Left colon (tissue), 2 donors: ENCODE measurements around the gene SIL1. TPM values are rescaled to one million over a fixed set of nuclear protein-coding genes. Genes with fewer than 3 reads are reported as not detected.
"Not testable (repeated sequence)": the region's sequence is repeated elsewhere in the genome, so short reads cannot be mapped to it uniquely, and the experiment has no call there.

Source experiments
- ATAC-seq: fragments of 200-7000 bp; cut with Tn5 transposase; one replicate; pipeline ENCODE4 v1.9.1; 2020; ENCODE audit warnings: mild to moderate bottlenecking, moderate library complexity
- DNase-seq, 2 donors: peaks; one replicate each; pipeline ENCODE4 v3.0.0-alpha.2; 2020
- intact Hi-C, 2 donors: fragments of 100-400 bp; cut with DNase I in 1 of 2; cut with micrococcal nuclease in 1 of 2; formaldehyde crosslinking; loops; one replicate each; pipeline versions ENCODE4 v1.11.2 to v1.14.0; 2022; cut with DNase I, micrococcal nuclease
- long read RNA-seq: library from polyadenylated mRNA; unstranded; transcript quantifications from one replicate; pipeline ENCODE4 v2.0.0, GENCODE V29; 2021
- total RNA-seq, 2 donors: library from RNA; stranded (reverse); fragmentation: NEBNext Ultra II Directional; extraction: Animal tissue kit (Norgen Biotek cat#: 25700); gene quantifications; one replicate each; pipeline ENCODE4 v1.2.1, GENCODE V29; 2021
- donor health status: DM: no; HTN: no; CAD: no.
- donor health status: DM: yes; HTN: yes; CAD: no.

Gene SIL1
- total RNA-seq = 10 to 100 TPM; 29.9 to 33.0 TPM
- long read RNA-seq, transcript SIL1-202 (10 exons, 1,923 nt) = major isoform, 77 of 104 reads
- long read RNA-seq, partial matches to known transcripts = 9 of 104 reads
- long read RNA-seq, other reads (novel, unspliced or antisense) = 17 of 104 reads

DNA sequence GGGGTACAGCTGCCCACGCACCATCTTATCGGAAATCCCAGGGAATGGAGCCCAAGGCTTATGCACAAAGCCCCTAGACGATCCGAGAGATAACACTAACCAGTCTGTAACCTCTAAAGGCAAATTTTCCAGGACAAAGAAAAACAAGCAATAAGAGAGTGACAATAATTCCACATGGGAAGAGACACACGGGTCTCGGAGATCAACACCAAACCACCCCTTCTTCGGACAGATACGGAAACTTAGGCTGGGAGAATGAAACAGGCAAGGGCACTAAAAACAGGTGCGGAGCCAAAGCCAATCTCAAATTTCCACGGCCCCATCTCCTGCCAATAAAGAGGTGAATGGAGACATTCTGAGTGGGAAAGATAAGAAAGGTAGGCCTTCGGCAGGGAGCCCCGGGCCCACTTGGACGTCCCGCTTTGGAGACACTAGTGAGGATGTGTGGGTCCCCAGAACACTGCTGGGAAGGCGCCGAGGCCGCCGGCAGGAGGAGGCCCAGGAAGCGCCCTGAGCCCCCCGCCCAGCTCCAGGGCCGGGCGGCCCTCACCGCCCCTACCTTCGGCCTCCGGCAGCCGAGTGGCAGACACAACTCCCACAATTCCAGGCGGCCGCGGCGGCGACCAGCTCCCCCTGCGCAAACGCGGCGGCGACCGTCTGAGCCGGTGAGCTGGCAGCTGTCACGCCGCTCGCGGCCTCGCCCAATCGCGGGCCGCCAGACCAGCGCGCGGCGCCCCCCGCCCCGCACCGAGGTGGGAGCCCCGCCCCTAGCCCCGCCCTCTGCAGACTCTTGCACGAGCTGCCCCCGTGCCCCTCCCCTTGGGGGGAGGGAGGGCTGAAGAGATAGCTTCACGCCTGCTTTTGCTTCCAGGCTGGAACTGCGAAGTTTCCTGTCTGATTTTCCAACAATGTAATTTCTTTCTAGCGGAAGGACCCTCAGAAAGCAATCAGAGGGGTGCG, at the start of gene SIL1:
Gene SIL1 (minus strand): TSS at position 659 of the 960 bp plus-strand sequence. CDS start 70,525 bp downstream, outside the sequence.
- intact Hi-C loops = no loop called here
- DNase-seq = peak; percentile 96 to 99
- peak; percentile 98 for ATAC-seq

DNA sequence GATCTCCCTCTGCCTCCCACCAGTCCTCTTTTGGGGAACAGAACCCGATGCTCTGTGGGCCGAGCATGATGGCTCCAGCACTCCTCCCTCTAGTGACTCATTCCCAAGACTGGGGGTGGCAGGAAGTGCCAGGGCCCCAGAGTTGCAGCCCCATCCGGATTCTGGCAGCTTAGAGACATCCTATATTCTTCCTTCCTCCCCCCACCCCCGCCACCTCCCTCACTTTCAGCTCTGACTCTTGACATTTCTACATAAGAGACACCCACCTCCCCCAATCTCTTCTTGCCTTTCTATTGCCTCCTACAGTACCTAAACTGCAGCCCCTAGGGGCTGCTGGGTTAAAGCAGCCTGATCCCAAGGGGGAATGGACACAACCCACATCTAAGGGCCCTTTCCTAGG, 48.2 kb upstream of the SIL1 start:
- ATAC-seq (no peak), DNase-seq (no peak)
- intact Hi-C loops = no loop called here

DNA sequence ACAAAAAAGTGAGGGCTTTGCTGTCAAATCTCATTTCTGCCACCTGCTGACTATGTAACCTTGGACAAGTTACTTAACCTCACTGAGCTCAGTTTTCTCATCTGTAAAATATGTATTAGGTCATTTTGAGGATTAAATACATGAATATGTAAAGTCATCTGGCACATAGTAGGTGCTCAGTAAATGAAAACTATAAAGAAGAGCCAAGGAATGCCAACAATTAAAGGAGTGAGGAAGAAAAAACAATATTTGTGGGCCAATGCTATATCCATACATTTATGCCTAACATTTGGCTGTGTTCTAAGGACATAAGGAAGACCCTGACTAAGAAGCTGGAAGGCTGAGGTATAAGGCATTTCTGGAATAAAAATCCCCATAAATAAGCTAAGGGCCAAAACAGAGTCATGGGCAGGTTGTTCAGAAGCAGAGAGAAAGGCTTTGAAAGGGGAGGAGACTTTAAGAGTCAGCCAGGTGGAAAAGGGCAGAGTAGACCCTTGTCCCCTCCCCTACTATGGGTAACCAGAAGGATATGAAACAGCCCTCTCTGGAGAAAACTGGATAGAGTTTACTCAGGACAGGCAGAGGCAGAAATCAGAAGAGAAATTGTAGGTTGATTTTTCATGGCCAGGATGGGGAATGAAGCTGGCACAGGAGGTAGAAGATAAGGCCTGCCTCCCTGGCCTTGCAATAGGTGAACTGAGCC, 47.6 kb upstream of the SIL1 start:
- ATAC-seq = no peak
- intact Hi-C loops = no loop called here

DNA sequence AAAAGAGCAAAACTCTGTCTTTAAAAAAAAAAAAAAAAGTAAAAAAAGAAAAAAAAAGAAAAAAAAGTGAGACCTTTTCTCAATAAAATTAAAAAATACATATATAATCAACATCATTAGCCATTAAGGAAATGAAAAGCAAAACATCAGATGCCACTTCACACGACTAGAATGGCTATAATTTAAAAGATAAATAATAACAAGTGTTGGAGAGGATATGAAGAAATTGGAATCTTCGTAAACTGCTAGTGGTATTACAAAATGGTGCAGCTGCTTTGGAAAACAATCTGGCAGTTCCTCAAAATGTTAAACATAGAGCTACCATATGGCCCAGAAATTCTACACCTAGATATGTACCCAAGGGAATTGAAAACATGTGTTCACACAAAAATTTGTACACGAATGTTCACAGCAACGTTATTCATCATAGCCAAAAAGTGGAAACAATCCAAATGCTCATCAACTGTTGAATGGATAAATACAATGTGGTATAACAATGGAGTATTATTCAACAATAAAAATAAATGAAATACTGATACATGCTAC, 45.3 kb upstream of the SIL1 start:
- ATAC-seq (no peak), DNase-seq (no peak)
- intact Hi-C loops = no loop called here

More for the DNA sequence above, 47.6 kb upstream of the SIL1 start:
- DNase-seq = no peak

DNA sequence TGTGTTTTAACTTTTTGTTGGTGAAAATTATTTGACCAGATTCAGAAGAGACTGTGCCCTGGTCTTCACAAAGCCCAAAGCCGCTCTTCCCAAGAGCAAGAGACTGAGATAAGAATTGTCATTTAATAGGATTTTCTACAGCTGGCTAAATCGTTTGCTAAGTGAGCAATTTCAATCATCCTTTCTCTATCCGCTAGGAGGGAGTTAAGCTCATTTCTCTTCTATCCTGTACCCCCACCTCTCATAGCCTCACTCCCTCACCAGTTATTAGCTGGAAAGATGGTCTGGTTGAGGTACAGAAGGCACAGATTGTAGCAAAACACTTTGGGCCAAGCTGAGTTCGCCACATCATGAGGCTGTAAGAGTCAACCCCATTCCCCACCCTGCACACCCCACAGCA, 43.0 kb upstream of the SIL1 start:
- intact Hi-C loops = no loop called here
- no peak for ATAC-seq
- no peak for DNase-seq

DNA sequence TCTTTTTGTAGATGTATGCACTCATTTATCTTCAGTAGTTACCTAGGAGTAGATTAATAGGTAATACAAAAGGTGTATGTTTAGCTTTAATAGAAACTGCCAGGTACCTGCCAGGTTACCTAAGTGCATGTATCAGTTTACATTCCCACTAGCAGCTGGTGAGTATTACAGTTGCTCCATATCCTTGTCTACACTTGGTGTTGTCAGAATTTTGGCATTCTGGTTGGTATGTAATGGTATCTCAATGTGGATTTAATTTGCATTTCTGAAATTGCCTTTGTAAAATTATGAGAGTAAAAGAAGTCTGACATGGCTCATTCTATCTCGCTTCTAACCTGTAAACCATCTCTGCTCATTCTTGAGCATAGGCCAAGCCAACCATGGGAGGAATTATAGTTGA, 38.3 kb upstream of the SIL1 start:
- intact Hi-C loops = no loop called here
- no peak for ATAC-seq
- no peak for DNase-seq

DNA sequence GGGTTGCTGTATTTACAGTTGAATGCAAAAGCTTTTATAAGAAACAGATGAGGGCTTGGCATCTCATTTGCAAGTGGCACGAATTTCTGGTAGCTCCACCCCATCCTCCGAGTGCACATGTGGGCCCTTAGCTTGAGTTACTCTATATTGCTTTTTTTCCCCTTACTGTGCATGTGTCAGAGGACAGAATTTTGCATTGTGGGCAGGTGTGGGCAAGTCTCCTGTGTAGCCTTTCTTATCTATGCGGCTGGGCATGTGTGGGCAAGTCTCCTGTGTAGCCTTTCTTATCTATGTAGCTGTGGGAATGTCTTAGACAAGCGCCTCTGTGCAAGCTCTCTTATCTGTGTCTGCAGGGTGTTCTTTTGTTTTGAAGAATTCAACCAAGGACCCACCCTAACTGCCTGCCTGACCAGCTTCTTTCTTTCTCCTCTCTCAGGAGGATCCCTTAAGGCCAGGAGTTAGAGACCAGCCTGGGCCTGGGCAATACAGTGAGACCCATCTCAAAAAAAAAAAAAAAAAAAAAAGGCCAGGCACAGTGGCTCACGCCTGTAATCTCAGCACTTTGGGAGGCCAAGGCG, 34.1 kb upstream of the SIL1 start:
- DNase-seq (no peak), ATAC-seq (no peak)
- intact Hi-C loops = no loop called here

DNA sequence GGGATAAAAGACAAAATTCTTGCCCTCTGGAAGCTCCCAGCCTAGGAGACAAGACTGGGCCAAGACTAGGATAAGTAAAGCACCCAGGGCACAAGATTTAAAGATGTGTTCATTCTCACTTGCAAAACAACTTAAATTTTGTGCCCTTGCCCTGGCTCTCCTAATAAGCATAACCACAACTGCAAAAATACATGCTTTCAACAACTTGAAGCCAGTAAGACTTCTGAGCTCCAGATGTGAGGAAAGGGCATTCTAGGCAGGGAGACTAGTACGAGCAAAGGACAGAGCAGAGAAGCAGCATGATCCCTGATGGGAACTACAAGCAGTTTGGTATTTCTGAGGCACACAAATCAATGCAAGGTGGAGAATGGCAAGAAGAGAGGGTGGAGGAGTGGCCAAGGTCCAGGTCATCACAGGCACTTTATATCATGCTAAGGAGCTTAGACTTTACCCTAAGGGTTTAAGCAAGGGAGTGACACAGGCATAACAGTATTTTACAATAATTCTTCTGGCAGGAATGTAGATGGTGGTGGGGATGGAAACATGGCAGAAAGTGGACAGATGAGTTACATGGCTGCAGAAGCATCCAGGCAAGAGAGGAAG, 30.1 kb upstream of the SIL1 start:
- DNase-seq = peak in 1 of 2 donors; percentile 11
- peak; percentile 98 for ATAC-seq
- intact Hi-C loops = no loop called here

DNA sequence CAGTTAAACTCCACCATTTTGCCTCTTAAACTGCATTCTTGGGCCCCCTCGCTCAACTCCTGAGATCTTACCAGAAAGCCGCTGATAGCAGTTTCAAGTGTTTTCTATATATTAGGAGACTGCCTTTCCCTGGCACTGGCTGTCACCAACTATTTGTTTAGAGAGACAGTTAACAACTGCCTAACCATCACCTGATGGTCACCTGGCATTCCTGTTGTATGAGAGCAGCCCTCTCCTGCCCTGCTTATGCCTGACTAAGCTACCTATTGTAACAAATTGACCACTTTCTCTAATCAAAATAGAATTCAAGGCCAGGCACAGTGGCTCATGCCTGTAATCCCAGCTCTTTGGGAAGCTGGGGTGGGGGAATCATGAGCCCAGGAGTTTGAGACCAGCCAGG, 28.0 kb upstream of the SIL1 start:
- intact Hi-C loops = no loop called here
- DNase-seq = no peak
- ATAC-seq = no peak

DNA sequence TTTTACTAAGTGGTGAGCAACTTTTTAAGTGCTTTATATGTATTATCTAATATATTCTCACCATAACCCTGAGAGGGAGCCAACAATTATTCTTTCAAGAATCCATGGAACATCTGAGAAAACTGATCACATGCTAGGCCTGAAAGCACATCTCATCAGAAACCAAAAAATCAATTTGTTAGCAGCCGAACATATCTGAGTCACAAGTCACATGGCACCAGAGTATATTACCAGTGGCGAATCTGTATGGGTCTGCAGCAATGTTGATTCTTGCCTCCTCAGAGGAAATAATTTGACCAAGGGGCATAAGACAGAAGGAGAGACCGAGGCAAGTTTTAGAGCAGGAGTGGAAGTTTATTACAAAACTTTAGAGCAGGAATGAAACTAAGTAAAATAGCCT, 25.3 kb upstream of the SIL1 start:
- ATAC-seq = no peak
- intact Hi-C loops = no loop called here
- no peak for DNase-seq

DNA sequence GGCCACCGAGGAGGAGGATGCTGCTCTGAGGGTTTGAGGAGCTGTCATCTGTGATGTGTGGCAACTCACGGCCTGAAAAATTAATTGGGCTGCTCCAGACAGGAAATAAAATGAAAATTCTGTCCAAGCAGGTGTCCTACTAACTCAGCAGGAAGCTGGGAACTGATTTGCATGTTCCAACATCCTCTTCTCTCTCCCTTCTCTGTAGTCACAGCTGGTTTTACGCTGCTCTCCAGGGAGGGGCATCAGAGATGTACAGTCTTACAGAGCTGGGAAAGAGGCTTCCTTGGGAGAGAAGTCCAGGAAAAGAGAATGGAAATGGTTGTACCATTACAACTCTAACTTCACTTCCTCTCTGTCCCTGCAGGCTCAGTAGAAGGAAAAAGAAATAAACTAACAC, 24.2 kb upstream of the SIL1 start:
- ATAC-seq (peak; percentile 81), DNase-seq (peak in 1 of 2 donors; percentile 37)
- intact Hi-C loops = no loop called here

DNA sequence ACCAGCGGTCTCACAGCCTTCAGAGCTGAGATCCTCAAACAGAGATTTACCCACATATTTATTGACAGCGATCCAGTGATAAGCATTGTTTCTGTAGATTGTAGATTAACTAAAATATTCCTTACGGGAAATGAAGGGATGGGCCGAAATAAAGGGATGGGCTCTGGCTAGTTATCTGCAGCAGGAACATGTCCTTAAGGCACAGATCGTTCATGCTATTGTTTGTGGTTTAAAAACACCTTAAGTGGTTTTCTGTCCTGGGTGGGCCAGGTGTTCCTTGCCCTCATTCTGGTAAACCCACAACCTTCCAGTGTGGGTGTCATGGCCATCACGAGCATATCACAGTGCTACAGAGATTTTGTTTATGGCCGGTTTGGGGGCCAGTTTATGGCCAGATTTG, 19.9 kb upstream of the SIL1 start:
- ATAC-seq, DNase-seq, intact Hi-C loops: not testable (repeated sequence)

DNA sequence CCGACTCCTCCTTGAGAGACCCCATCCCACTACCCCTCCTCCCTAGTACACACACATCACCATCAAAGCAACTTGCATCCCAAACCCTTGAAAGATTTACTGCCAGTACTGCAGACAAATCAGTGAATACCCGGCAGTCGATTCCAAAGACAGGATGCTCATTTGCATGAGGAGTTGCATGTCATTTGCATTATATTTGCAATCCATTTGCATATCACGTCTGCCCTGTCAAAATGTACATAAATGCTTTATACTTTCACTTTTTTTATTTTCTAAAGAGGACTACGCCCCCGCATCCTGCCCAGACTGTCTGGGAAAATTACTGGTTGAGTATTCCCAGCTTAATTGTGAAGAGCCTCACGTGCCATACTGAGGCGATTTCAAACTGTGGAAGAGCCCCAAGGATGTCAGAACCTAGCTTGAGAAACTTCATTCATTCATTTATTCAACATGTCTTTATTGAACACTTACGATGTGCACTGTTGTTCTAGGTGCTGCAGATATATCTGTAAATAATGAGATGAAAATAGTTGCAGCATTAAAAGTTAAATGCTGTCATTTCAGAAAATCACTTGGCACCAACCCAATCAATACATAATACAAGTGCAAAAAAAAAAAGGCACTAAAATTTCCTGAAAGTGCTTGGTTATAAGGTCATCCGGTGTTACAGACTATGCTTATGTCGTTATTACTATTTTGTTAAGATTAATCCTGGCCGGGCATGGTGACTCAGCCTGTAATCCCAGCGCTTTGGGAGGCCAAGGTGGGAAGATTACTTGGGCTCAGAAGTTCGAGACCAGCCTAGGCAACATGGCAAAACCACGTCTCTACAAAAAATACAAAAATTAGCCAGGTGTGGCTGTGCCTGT, 17.2 kb upstream of the SIL1 start:
- intact Hi-C loops = no loop called here
- DNase-seq = no peak
- ATAC-seq = no peak

DNA sequence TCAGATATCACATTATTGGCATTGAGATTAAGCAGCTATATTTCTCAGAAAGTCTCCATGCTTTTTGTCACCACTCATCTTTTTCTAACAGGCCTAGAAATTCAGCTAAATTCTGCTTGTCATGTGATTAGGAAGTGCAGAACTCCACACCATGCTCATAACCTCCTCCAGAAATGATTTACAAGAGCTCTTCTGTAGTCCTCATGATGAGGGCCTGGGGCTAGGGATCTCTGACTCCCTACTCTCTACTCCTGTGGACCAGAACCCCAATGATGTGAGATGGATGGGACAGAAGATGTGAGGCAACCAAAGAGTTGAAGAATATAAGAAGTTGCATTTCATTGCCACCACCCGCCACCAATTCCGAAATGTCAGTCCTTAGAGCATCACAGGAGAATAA, 16.5 kb upstream of the SIL1 start:
- intact Hi-C loops = no loop called here
- DNase-seq = no peak
- ATAC-seq = no peak

DNA sequence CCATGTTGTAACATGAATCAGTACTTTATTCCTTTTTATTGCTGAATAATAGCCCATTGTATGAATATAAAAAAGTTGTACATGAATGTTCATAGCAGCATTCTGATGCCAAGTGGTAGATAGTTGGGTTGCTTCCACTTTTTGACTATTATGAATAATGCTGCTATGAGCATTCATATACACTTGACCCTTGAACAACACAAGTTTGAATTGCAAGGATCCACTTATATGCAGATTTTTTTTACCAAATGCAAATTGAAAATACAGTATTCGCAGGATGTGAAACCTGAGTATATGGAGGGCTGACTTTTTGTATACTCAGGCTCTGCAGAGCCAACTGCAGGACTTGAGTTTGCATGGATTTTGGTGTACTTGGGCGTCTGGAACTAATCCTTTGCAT, 14.7 kb upstream of the SIL1 start:
- intact Hi-C loops = no loop called here
- no peak for ATAC-seq
- no peak for DNase-seq

DNA sequence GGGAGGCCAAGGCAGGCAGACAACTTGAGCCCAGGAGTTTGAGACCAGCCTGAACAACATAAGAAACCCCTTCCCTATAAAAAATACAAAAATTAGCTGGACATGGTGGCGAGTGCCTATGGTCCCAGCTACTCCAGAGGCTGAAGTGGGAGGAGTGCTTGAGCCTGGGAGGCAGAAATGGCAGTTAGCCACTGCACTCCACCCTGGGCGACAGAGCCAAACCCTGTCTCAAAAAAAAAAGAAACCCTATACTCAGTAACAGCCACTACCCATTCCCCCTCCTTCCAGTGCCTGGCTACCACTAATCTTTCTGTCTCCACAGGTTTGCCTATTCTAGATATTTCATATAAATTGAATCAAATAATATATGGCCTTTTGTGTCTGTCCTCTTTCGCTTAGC, 14.3 kb upstream of the SIL1 start:
- intact Hi-C loops = no loop called here
- ATAC-seq (no peak), DNase-seq (no peak)

DNA sequence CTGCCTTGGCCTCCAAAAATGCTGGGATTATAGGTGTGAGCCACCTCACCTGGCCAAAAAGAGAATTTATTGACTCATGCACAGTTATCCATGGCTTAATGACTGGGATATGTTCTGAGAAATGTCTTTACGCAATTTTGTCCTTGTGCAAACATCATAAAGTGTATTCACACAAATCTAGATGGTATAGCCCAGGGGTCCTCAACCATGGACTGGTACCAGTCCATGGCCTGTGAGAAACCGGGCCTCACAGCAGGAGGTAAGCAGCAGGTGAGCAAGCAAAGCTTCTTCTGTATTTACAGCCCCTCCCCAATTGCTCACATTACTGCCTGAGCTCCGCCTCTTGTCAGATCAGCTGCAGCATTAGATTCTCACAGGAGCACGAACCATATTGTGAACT, 12.4 kb upstream of the SIL1 start:
- ATAC-seq (peak; percentile 52), DNase-seq (no peak)
- intact Hi-C loops = no loop called here
